Measurements from ENCODE around the gene KRT37.

KRT37 gene

GRCh38 chr17:41424111-41424635 lies at the start of gene KRT37:
Gene KRT37 (minus strand): TSS chr17:41424585. CDS start chr17:41424523, 62 bp downstream.
- no peak for DNase-seq

DNA sequence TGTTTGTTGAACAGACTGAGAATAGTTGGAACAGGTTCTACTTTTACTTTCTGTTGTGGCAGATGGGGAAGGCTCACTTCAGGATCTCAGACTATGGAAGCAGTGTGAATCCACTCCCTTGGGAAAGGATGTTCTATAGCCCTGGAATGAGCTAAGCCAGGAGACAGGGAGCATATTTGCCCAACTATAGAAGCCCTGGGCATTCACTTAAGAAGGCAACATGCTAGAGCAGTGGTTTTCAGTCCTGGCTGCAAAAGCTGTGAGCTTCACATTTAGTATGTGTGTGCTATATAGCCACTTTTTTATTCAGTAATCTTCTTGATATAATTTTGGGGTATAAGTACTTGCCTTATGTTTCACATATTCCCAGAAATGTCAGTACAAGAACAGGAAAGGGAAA lies 44.0 kb upstream of the KRT37 start:
- DNase-seq, result no peak

DNA sequence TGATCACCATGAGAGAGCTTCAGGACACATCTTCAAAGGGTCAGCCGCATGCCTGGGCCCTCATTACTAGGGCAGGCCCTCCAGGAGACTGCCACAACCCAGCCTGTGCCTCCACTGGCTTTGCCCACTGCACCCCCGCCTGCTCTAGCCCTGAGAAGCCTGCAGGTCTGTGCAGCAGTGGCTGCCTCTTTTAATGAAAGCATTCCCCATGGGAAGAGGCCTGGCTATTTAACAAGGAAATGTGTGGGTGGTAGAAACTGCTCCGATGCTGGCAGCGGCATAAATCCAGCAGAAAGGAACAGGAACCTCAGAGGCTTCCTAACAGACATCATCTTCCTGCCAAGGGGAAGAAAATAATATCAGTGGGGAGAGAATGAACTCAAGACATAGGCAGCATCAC lies 43.2 kb upstream of the KRT37 start:
- DNase-seq, result no peak

- DNase-seq, result no peak
Measured at GRCh38 chr17:41466988-41467387, 42.6 kb upstream of the KRT37 start, which contains the start of gene KRT32. Gene KRT32 (minus strand): TSS chr17:41467386. CDS start chr17:41467325, 61 bp downstream.

DNA sequence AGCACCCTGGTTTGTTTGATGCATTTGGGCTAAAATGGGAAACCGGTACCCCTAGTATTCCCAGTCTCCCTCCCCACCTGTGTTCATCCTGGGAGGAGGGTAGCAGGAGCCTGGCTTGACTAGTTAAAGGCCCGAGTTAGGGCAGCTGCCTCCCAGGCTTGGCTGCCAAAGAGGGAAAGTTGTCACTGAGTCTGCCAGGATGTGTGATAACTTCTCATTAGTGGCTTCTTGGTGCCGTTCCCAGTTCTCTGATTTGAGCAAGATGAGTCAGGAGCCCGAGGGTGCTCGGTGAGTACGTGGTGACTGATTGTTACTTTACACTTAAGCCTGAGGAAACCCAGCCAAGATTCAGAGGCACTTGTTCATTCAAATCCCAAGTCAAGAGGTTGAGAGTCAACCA lies 40.3 kb upstream of the KRT37 start:
- DNase-seq, result no peak

DNA sequence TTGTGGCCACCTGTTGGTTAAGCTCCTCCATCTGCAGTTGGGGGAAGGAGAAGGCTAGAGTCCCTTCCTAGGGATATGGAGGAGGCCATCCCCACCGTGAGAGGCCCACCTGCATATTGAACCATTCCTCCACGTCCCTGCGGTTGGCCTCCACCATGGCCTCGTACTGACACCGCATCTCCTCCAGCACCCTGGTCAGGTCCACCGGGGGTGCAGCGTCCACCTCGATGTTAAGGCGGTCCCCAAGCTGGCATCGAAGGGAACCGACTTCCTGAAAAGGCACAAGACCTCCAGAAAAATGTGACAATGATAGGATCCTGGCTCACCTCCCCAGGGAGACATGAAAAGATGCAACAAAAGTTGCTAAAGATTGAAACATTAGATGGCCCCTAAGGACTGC lies 39.8 kb upstream of the KRT37 start:
- no peak for DNase-seq

GRCh38 chr17:41463746-41464145 lies 39.4 kb upstream of the KRT37 start:
- DNase-seq, result no peak

GRCh38 chr17:41462705-41463104 lies 38.3 kb upstream of the KRT37 start:
- no peak for DNase-seq

GRCh38 chr17:41457676-41458075 lies 33.3 kb upstream of the KRT37 start:
- DNase-seq, result no peak

GRCh38 chr17:41456204-41456603 lies 31.8 kb upstream of the KRT37 start:
- DNase-seq, result no peak

- no peak for DNase-seq
Measured at GRCh38 chr17:41455236-41455635, 30.9 kb upstream of the KRT37 start.

GRCh38 chr17:41453066-41453465 lies 28.7 kb upstream of the KRT37 start:
- DNase-seq, result no peak

- no peak for DNase-seq
Measured at GRCh38 chr17:41452281-41452680, 27.9 kb upstream of the KRT37 start.

- DNase-seq, result no peak
Measured at GRCh38 chr17:41451154-41451728, 26.9 kb upstream of the KRT37 start.

DNA sequence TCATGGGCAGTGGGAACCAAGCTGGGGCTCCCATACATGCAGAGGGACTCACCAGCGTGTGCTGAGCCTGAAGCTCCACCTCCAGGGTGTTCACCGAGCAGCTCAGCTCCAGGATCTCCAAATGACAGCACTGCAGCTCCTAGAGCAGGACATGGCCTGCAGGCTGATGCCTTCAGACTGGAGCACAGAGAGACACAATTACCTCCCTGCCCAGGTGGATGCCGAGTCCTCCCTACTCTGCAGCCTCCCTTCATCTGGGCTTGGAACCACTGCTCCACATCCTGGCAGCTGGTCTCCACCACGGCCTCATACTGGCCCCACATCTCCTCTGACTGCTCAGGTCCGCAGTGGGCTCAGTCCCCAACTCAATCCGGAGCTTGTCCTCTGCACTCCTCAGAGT lies 24.6 kb upstream of the KRT37 start:
- DNase-seq, result no peak

DNA sequence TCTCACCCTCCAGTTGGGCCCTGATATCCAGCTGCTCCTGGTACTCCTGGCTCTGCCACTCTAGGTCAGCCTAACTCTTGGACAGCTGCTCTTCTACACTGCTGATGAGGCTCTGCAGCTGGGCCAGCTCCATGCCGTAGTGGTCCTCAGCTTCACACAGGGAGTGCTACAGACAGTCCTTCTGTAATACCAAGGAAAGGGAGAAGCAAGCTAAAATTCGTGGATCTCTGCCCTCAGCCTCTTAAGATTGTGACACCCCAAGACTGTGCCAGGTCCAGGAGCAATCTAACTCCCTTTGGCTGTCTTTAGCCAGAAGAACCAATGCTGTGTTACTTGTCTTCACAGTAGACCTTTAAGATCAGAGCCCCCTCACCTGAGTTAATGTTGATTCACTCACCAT lies 24.1 kb upstream of the KRT37 start:
- no peak for DNase-seq

DNA sequence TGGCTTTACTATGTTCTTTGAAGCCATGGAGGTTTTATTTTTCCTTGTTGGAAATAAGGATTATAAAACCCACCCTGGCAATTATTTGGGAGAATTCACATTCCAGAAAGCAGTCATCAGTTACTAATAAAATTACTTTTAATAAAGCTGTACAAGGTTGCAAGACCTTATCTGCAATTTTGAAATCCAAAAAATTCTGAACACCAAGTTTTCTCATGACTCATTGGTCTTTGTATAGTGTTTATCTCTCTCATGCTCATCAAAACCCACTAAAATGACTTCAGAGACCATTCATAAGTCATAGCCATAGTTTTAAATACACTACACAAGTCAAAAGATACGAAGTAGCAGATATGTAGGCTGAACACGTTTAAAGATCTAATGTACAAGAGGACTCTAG lies 22.4 kb upstream of the KRT37 start:
- DNase-seq, result no peak

- no peak for DNase-seq
Measured at GRCh38 chr17:41444640-41445039, 20.3 kb upstream of the KRT37 start.

- DNase-seq, result no peak
Measured at GRCh38 chr17:41444186-41444585, 19.8 kb upstream of the KRT37 start.

GRCh38 chr17:41442739-41443138 lies 18.4 kb upstream of the KRT37 start:
- DNase-seq, result no peak

GRCh38 chr17:41440531-41441033 lies 16.2 kb upstream of the KRT37 start, which contains the start of gene KRT38:
Gene KRT38 (minus strand): TSS chr17:41440983. CDS start chr17:41440921, 62 bp downstream.
- DNase-seq, result no peak

- no peak for DNase-seq
Measured at GRCh38 chr17:41439375-41439774, 15.0 kb upstream of the KRT37 start.

DNA sequence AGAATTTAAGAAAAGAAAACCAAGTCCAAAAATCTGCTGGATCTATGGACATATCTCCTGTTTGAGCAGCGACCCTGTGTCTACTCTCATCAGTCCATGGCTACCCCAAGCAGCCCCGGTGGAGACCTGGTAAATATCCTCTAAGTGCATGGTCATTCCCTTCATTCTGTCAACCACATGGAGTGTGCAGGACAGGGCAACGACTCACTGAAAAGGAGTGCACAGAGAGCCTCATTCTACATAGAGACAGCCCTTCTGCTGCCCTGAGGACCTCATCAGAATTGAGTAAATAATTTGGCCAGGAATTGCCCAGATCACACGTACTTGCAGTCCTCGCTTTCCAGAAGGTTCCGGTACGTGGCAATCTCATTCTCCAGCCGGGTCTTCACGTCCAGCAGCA lies 13.4 kb upstream of the KRT37 start:
- DNase-seq, result no peak

GRCh38 chr17:41437254-41437653 lies 12.9 kb upstream of the KRT37 start:
- no peak for DNase-seq

DNA sequence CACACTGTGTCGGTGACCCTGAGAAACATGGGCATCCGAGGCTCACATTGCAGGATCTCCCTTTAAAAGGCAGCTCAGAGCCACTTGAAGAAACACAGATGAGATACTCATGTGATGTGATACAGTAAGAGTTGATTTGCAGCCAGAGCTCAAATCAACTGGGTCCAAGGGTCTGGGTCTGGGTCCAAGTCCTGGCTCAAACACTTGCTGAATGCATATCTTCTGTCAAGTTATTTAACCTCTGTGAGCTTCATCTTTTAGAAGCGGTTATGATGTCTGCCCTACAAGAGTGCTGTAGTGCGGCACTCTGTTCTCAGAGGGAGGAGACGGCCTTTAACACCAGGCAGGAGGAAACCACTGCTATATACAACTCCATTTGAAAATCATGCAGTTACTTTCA lies 10.0 kb upstream of the KRT37 start:
- DNase-seq, result no peak
